OCI-LY7 (cell line): ENCODE measurements around the gene SPAG16. TPM values are rescaled to one million over a fixed set of nuclear protein-coding genes. Genes with fewer than 3 reads are reported as not detected.

Experiments used
- BruUV-seq: library from RNA; stranded (reverse); fragments of 400-500 nt; replicated peaks from 2 replicates; lab custom pipeline; 2021; lab: Mats Ljungman, UMichigan
- CTCF ChIA-PET: fragments of 300-600 bp; sonication (Branson Sonifier 250); formaldehyde crosslinking; loops from one replicate; lab custom pipeline; 2022; ENCODE audit warnings: antibody characterized with exemption; ENCODE audit not compliant: unreplicated experiment; lab: Charles Lee
- POLR2A ChIA-PET: fragments of 300-600 bp; sonication (Branson Sonifier 250); formaldehyde crosslinking; loops from one replicate; lab custom pipeline; 2022; ENCODE audit warnings: antibody characterized with exemption; lab: Charles Lee
- DNase-seq: peaks from one replicate; pipeline ENCODE4 v3.0.0-alpha.2; 2015; ENCODE audit warnings: low spot score
- H2AFZ ChIP-seq: fragments of 200-600 bp; sonication (generic), shearing (Covaris generic); 2 replicates; pipeline ENCODE4 v1.6.1; 2014; ENCODE audit warnings: mild to moderate bottlenecking, antibody characterized with exemption, low read length, moderate library complexity
- H3K27ac ChIP-seq: fragments of 200-600 bp; sonication (generic); 2 replicates; pipeline ENCODE4 v1.5.1; 2014; ENCODE audit warnings: mixed run types, low read depth, mild to moderate bottlenecking, moderate library complexity, low read length, inconsistent platforms; ENCODE audit not compliant: poor library complexity, severe bottlenecking
- H3K36me3 ChIP-seq: fragments of 200-600 bp; sonication (generic); 2 replicates; pipeline ENCODE4 v1.6.1; 2014; ENCODE audit warnings: mild to moderate bottlenecking, antibody characterized with exemption, low read length, moderate library complexity, mixed read lengths; ENCODE audit not compliant: insufficient read depth
- H3K4me1 ChIP-seq: fragments of 200-600 bp; sonication (generic); 2 replicates; pipeline ENCODE4 v1.5.1; 2014; ENCODE audit warnings: mild to moderate bottlenecking, low read length; ENCODE audit not compliant: insufficient read depth, poor library complexity, severe bottlenecking
- H3K4me2 ChIP-seq: fragments of 200-600 bp; sonication (generic); 2 replicates; pipeline ENCODE4 v1.6.1; 2014; ENCODE audit warnings: mild to moderate bottlenecking, low read length
- H3K4me3 ChIP-seq: fragments of 200-600 bp; sonication (generic); 2 replicates; pipeline ENCODE4 v1.5.1; 2014; ENCODE audit warnings: mild to moderate bottlenecking, low read depth, low read length; ENCODE audit not compliant: poor library complexity, severe bottlenecking
- H3K79me2 ChIP-seq: fragments of 200-600 bp; sonication (generic); 2 replicates; pipeline ENCODE4 v1.6.1; 2016; ENCODE audit warnings: low read depth, mild to moderate bottlenecking, low read length, moderate library complexity, mixed read lengths; ENCODE audit not compliant: insufficient read depth
- H3K9me2 ChIP-seq: fragments of 200-600 bp; sonication (generic); 2 replicates; pipeline ENCODE4 v1.6.1; 2016; ENCODE audit warnings: mild to moderate bottlenecking, low read length, mixed read lengths; ENCODE audit not compliant: insufficient read depth
- H3K9me3 ChIP-seq: fragments of 200-600 bp; sonication (generic); 2 replicates; pipeline ENCODE4 v1.6.1; 2014; ENCODE audit warnings: mild to moderate bottlenecking, mixed run types, low read length, mixed read lengths
- H4K20me1 ChIP-seq: fragments of 200-600 bp; sonication (generic); 2 replicates; pipeline ENCODE4 v1.6.1; 2014; ENCODE audit warnings: mild to moderate bottlenecking, antibody characterized with exemption, low read length, moderate library complexity, mixed read lengths; ENCODE audit not compliant: insufficient read depth
- EZH2phosphoT487 ChIP-seq: fragments of 200-600 bp; sonication (generic); IDR thresholded peaks from 2 replicates; pipeline ENCODE4 v1.6.1; 2018; ENCODE audit warnings: low read depth, borderline replicate concordance, mild to moderate bottlenecking, mixed run types, antibody characterized with exemption, low read length, moderate library complexity, mixed read lengths
- intact Hi-C: fragments of 100-400 bp; cut with micrococcal nuclease; formaldehyde crosslinking; loops from one replicate; pipeline ENCODE4 v1.10.0; 2022; ENCODE audit not compliant: unreplicated experiment
- total RNA-seq, 2 experiments: library from RNA; depleted of rRNA in 1 of 2; stranded (reverse); fragments of >200 nt in 1 of 2; shearing (Covaris generic) in 1 of 2; gene quantifications; 2 replicates each; pipeline ENCODE4 v1.2.3, GENCODE V29; 2014 to 2022
- TF ChIP-seq, protein P1 (sequence below): fragments of 200-600 bp; sonication (generic); conservative IDR thresholded peaks from 2 replicates; pipeline ENCODE4 v1.5.1; 2014; ENCODE audit warnings: mild to moderate bottlenecking, antibody characterized with exemption, low read length, moderate library complexity, mixed read lengths

The SPAG16 gene
- total RNA-seq, 2 experiments from 2014 or later: 22.1 to 24.2 TPM

- no peak for DNase-seq
- H3K9me2 ChIP-seq: no peaks in the 10 kb centered on the region
- TF ChIP-seq EZH2phosphoT487: no peak
- TF ChIP-seq, protein P1, sequence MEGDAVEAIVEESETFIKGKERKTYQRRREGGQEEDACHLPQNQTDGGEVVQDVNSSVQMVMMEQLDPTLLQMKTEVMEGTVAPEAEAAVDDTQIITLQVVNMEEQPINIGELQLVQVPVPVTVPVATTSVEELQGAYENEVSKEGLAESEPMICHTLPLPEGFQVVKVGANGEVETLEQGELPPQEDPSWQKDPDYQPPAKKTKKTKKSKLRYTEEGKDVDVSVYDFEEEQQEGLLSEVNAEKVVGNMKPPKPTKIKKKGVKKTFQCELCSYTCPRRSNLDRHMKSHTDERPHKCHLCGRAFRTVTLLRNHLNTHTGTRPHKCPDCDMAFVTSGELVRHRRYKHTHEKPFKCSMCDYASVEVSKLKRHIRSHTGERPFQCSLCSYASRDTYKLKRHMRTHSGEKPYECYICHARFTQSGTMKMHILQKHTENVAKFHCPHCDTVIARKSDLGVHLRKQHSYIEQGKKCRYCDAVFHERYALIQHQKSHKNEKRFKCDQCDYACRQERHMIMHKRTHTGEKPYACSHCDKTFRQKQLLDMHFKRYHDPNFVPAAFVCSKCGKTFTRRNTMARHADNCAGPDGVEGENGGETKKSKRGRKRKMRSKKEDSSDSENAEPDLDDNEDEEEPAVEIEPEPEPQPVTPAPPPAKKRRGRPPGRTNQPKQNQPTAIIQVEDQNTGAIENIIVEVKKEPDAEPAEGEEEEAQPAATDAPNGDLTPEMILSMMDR: no peak
- H3K79me2 ChIP-seq: no peaks in the 10 kb centered on the region
- BruUV-seq: no TSS peak
- CTCF ChIA-PET: no interaction called here
- H3K4me1 ChIP-seq: peaks cover 65% of the 10 kb centered on the region
- H2AFZ ChIP-seq: peak overlapping the region; percentile 51; the same call in 1 of the 2 replicates
- H3K36me3 ChIP-seq: peaks cover 3% of the 10 kb centered on the region; the same call in 1 of the 2 replicates
- H3K27ac ChIP-seq: peak overlapping the region; percentile 67
- H3K4me2 ChIP-seq: peak overlapping the region; percentile 58
- peak overlapping the region; percentile 46 for H3K4me3 ChIP-seq
- POLR2A ChIA-PET: interaction anchor here (0.8 to 6.0 kb wide), 6 partner anchors 8 to 86 kb away, joined by 3 to 38 read pairs (median 10); partner anchors contain the start of gene SPAG16
- H3K9me3 ChIP-seq: peaks cover 5% of the 10 kb centered on the region; the same call in 1 of the 2 replicates
- intact Hi-C loops: no loop called here
- no peaks in the 10 kb centered on the region for H4K20me1 ChIP-seq
Observed at GRCh38 chr2:213242653-213243052, 41.6 kb upstream of the SPAG16 start.

- Histone ChIP-seq H3K27ac (peak overlapping the region; percentile 67), H3K79me2 (no peaks in the 10 kb centered on the region), H4K20me1 (no peaks in the 10 kb centered on the region), H2AFZ (peak overlapping the region; percentile 93), H3K9me2 (no peaks in the 10 kb centered on the region), H3K4me3 (peak overlapping the region; percentile 46), H3K4me1 (peaks cover 58% of the 10 kb centered on the region), H3K36me3 (no peaks in the 10 kb centered on the region; the same call in 1 of the 2 replicates), H3K9me3 (peaks cover 5% of the 10 kb centered on the region; the same call in 1 of the 2 replicates), H3K4me2 (peak overlapping the region; percentile 58)
- BruUV-seq: no TSS peak
- ChIA-PET POLR2A (interaction anchor here (0.6 to 6.0 kb wide), 8 partner anchors 9 to 1728 kb away, joined by 3 to 38 read pairs (median 8); partner anchors contain the start of gene SPAG16), CTCF (interaction anchor here (1.2 kb wide), 1 partner anchor 11 kb away, joined by 4 read pairs; no protein-coding TSS in a partner anchor)
- TF ChIP-seq, protein P1: no peak
- TF ChIP-seq EZH2phosphoT487: no peak
- DNase-seq: peak; percentile 58
- intact Hi-C loops: no loop called here
Observed at GRCh38 chr2:213243189-213244044, 40.8 kb upstream of the SPAG16 start.
